ENCODE measurements around the gene RAB9B.

DNA sequence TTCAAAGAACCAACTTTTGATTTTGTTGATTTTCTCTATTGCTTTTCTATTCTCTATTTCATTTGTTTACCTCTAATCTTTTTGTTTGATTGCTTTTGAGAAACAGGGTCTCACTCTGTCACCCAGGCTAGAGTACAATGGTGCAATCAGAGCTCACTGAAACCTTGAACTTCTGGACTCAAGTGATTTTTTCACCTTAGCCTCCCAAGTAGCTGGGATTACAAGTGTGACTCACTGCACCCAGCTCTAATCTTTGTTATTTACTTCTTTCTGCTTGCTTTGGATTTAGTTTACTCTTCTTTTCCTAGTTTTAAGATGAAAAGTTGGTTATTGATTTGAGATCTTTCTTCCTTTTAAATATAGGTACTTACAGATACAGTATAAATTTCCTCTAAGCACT lies 26.2 kb downstream of the RAB9B start:
- TF ChIP-seq, protein P1, sequence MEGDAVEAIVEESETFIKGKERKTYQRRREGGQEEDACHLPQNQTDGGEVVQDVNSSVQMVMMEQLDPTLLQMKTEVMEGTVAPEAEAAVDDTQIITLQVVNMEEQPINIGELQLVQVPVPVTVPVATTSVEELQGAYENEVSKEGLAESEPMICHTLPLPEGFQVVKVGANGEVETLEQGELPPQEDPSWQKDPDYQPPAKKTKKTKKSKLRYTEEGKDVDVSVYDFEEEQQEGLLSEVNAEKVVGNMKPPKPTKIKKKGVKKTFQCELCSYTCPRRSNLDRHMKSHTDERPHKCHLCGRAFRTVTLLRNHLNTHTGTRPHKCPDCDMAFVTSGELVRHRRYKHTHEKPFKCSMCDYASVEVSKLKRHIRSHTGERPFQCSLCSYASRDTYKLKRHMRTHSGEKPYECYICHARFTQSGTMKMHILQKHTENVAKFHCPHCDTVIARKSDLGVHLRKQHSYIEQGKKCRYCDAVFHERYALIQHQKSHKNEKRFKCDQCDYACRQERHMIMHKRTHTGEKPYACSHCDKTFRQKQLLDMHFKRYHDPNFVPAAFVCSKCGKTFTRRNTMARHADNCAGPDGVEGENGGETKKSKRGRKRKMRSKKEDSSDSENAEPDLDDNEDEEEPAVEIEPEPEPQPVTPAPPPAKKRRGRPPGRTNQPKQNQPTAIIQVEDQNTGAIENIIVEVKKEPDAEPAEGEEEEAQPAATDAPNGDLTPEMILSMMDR (IDR thresholded peaks at IDR 0.05), result no peak
- no peak for TF ChIP-seq EZH2 (IDR thresholded peaks at IDR 0.05; ENCODE audit: borderline replicate concordance, insufficient read depth, low read depth, low read length, poor library complexity, severe bottlenecking)

Data from B cell (primary cell).